ENCODE data around the gene RNF224. TPM values are rescaled to one million over a fixed set of nuclear protein-coding genes. Genes with fewer than 3 reads are reported as not detected.

RNF224 gene
- total and polyA plus RNA-seq, 2 of the 13 experiments (the other 11 are each of a cell fraction or from before 2014, with no cell fraction given), result 0.09 TPM; not detected in 1

DNA sequence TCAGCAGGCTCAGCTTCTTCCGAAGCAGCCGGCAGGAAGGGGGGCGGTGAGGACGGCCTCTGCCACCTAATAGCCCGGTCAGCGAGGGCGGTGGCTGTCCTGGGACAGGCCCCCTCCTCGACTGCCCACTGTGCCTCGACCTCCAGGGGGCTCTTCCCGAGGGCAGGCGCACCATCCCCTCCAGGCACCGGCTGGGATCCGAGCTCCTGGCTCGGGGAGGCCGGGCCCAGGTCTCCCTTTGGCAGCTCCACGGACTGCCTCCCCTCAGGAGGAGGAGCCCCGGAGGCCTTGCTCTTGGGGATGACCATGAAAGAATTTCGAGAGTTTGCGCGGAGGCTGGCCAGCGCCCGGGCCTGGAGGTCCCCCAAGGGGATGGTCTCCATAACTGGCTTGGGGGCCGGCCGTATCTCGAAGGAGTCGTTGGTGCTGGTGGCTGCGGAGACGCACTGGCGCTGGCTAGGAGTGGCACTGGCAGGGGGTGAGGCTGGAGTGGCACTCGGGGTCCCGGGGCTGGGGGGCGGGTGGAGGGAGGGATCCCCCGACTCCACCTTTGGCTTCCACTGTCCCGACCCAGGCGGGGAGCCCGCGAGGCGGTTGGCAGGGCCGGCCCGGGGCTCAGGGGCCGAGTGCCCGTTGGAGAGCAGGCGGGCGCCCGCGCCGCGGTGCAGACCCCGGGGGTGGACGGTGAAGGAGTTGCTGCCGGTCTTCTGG is 27.7 kb upstream of the RNF224 start (continued):
- TF ChIP-seq, protein P1, sequence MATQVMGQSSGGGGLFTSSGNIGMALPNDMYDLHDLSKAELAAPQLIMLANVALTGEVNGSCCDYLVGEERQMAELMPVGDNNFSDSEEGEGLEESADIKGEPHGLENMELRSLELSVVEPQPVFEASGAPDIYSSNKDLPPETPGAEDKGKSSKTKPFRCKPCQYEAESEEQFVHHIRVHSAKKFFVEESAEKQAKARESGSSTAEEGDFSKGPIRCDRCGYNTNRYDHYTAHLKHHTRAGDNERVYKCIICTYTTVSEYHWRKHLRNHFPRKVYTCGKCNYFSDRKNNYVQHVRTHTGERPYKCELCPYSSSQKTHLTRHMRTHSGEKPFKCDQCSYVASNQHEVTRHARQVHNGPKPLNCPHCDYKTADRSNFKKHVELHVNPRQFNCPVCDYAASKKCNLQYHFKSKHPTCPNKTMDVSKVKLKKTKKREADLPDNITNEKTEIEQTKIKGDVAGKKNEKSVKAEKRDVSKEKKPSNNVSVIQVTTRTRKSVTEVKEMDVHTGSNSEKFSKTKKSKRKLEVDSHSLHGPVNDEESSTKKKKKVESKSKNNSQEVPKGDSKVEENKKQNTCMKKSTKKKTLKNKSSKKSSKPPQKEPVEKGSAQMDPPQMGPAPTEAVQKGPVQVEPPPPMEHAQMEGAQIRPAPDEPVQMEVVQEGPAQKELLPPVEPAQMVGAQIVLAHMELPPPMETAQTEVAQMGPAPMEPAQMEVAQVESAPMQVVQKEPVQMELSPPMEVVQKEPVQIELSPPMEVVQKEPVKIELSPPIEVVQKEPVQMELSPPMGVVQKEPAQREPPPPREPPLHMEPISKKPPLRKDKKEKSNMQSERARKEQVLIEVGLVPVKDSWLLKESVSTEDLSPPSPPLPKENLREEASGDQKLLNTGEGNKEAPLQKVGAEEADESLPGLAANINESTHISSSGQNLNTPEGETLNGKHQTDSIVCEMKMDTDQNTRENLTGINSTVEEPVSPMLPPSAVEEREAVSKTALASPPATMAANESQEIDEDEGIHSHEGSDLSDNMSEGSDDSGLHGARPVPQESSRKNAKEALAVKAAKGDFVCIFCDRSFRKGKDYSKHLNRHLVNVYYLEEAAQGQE (IDR thresholded peaks at IDR 0.05; ENCODE audit: borderline replicate concordance in 1 of 2, low read depth in 1 of 2, low read length in 2 of 2), result no peak
- TF ChIP-seq MTF2 (CRISPR knock-in tag; IDR thresholded peaks at IDR 0.05; ENCODE audit: borderline replicate concordance), result no peak
- TF ChIP-seq, protein P2, sequence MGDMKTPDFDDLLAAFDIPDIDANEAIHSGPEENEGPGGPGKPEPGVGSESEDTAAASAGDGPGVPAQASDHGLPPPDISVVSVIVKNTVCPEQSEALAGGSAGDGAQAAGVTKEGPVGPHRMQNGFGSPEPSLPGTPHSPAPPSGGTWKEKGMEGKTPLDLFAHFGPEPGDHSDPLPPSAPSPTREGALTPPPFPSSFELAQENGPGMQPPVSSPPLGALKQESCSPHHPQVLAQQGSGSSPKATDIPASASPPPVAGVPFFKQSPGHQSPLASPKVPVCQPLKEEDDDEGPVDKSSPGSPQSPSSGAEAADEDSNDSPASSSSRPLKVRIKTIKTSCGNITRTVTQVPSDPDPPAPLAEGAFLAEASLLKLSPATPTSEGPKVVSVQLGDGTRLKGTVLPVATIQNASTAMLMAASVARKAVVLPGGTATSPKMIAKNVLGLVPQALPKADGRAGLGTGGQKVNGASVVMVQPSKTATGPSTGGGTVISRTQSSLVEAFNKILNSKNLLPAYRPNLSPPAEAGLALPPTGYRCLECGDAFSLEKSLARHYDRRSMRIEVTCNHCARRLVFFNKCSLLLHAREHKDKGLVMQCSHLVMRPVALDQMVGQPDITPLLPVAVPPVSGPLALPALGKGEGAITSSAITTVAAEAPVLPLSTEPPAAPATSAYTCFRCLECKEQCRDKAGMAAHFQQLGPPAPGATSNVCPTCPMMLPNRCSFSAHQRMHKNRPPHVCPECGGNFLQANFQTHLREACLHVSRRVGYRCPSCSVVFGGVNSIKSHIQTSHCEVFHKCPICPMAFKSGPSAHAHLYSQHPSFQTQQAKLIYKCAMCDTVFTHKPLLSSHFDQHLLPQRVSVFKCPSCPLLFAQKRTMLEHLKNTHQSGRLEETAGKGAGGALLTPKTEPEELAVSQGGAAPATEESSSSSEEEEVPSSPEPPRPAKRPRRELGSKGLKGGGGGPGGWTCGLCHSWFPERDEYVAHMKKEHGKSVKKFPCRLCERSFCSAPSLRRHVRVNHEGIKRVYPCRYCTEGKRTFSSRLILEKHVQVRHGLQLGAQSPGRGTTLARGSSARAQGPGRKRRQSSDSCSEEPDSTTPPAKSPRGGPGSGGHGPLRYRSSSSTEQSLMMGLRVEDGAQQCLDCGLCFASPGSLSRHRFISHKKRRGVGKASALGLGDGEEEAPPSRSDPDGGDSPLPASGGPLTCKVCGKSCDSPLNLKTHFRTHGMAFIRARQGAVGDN (CRISPR knock-in tag; IDR thresholded peaks at IDR 0.05), result peak; percentile 44; the same call in 1 of the 2 replicates
- TF ChIP-seq, protein P3, sequence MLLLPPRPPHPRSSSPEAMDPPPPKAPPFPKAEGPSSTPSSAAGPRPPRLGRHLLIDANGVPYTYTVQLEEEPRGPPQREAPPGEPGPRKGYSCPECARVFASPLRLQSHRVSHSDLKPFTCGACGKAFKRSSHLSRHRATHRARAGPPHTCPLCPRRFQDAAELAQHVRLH (CRISPR knock-in tag; IDR thresholded peaks at IDR 0.05; ENCODE audit: borderline replicate concordance, low read depth), result 0 out of 2 replicates have a peak, but pooled peaks have one; percentile 1
- no peak for TF ChIP-seq ESRRA (CRISPR knock-in tag; IDR thresholded peaks at IDR 0.05; ENCODE audit: low read depth)
- no peak for TF ChIP-seq MIXL1 (CRISPR knock-in tag; IDR thresholded peaks at IDR 0.05)
- TF ChIP-seq, protein P4, sequence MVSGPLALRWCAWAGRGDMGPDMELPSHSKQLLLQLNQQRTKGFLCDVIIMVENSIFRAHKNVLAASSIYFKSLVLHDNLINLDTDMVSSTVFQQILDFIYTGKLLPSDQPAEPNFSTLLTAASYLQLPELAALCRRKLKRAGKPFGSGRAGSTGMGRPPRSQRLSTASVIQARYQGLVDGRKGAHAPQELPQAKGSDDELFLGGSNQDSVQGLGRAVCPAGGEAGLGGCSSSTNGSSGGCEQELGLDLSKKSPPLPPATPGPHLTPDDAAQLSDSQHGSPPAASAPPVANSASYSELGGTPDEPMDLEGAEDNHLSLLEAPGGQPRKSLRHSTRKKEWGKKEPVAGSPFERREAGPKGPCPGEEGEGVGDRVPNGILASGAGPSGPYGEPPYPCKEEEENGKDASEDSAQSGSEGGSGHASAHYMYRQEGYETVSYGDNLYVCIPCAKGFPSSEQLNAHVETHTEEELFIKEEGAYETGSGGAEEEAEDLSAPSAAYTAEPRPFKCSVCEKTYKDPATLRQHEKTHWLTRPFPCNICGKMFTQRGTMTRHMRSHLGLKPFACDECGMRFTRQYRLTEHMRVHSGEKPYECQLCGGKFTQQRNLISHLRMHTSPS (CRISPR knock-in tag; IDR thresholded peaks at IDR 0.05; ENCODE audit: low read depth), result no peak
- TF ChIP-seq RBFOX2 (IDR thresholded peaks at IDR 0.05; ENCODE audit: low read depth, low read length), result peak; percentile 69
- TF ChIP-seq ZNF337 (CRISPR knock-in tag; IDR thresholded peaks at IDR 0.05; ENCODE audit: borderline replicate concordance, low read depth), result no peak
- no peak for TF ChIP-seq ZNF674 (CRISPR knock-in tag; IDR thresholded peaks at IDR 0.05; ENCODE audit: low read depth)
